ENCODE results near the gene SNX32. TPM values are rescaled to one million over a fixed set of nuclear protein-coding genes. Genes with fewer than 3 reads are reported as not detected.
"Not testable (repeated sequence)": the region's sequence is repeated elsewhere in the genome, so short reads cannot be mapped to it uniquely, and the experiment has no call there.

Gene SNX32
- total and polyA plus RNA-seq, 11 donors, result 0.11 to 0.54 (median 0.37) TPM; not detected in 5

DNA sequence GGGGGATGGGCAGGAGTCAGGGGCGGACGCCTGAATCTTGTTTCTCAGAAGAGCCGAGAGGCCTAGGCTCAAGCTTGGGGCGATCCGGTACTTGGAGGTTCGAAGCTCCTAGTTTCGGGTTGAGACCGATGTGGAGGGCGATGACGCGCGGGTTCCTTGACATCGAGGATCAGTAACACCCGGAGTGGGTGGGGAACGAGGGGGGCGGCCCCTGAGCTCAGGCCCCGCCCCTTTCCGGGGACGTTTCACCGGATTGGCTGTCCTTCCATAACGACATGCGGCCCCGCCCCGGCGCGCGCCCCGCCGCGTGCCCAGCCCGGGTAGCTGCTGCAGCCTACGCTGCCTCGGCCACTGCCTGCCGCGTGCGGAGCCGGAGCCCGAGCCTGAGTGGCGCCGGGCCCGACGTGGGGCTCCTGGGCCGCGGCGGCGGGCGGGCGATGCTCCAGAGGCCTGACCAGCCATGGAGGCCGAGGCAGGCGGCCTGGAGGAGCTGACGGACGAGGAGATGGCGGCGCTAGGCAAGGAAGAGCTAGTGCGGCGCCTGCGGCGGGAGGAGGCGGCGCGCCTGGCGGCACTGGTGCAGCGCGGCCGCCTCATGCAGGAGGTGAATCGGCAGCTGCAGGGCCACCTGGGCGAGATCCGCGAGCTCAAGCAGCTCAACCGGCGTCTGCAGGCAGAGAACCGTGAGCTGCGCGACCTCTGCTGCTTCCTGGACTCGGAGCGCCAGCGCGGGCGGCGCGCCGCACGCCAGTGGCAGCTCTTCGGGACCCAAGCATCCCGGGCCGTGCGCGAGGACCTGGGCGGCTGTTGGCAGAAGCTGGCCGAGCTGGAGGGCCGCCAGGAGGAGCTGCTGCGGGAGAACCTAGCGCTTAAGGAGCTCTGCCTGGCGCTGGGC, 56.8 kb downstream of the SNX32 start, which contains the start of gene CCDC85B:
TSS of gene CCDC85B (plus strand) at position 350 of the 895 bp plus-strand sequence. CDS start at position 461, 111 bp downstream.
- H3K4me3 ChIP-seq, result peak within 1 kb of the TSS; percentile 76 to 98 (median 86)
- no peaks in the 10 kb centered on the region for H3K9me3 ChIP-seq
- H3K36me3 ChIP-seq, result peaks cover 0 to 18% (median 14%) of the 10 kb centered on the region in 9 donors
- peak; percentile 74 to 86 (median 81) for ATAC-seq
- peak; percentile 99 for DNase-seq
- intact Hi-C loops (cut with DNase I), result loop anchor here in 2 of 10 donors (2.0 kb wide), 2 partner anchors 28 to 70 kb away; partner anchors contain the start of genes C11orf68 (in 1 of the 2), DRAP1 (in 1 of the 2) and SART1 (in 1 of the 2)
- 0 to 1% (median 0%) methylated on average over 39 to 94 of the region's 94 CpGs for WGBS, 4 donors
- peaks cover 16 to 72% (median 53%) of the 10 kb centered on the region in 12 donors for H3K4me1 ChIP-seq
- peak within 1 kb of the TSS; percentile 89 to 100 (median 98) for H3K27ac ChIP-seq
- TF ChIP-seq, protein P1, sequence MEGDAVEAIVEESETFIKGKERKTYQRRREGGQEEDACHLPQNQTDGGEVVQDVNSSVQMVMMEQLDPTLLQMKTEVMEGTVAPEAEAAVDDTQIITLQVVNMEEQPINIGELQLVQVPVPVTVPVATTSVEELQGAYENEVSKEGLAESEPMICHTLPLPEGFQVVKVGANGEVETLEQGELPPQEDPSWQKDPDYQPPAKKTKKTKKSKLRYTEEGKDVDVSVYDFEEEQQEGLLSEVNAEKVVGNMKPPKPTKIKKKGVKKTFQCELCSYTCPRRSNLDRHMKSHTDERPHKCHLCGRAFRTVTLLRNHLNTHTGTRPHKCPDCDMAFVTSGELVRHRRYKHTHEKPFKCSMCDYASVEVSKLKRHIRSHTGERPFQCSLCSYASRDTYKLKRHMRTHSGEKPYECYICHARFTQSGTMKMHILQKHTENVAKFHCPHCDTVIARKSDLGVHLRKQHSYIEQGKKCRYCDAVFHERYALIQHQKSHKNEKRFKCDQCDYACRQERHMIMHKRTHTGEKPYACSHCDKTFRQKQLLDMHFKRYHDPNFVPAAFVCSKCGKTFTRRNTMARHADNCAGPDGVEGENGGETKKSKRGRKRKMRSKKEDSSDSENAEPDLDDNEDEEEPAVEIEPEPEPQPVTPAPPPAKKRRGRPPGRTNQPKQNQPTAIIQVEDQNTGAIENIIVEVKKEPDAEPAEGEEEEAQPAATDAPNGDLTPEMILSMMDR (IDR thresholded peaks at IDR 0.05), result peak in 1 of 12 donors; percentile 13
- TF ChIP-seq POLR2A (IDR thresholded peaks at IDR 0.05), result peak; percentile 90 to 99
- no peaks in the 10 kb centered on the region for H3K27me3 ChIP-seq

DNA sequence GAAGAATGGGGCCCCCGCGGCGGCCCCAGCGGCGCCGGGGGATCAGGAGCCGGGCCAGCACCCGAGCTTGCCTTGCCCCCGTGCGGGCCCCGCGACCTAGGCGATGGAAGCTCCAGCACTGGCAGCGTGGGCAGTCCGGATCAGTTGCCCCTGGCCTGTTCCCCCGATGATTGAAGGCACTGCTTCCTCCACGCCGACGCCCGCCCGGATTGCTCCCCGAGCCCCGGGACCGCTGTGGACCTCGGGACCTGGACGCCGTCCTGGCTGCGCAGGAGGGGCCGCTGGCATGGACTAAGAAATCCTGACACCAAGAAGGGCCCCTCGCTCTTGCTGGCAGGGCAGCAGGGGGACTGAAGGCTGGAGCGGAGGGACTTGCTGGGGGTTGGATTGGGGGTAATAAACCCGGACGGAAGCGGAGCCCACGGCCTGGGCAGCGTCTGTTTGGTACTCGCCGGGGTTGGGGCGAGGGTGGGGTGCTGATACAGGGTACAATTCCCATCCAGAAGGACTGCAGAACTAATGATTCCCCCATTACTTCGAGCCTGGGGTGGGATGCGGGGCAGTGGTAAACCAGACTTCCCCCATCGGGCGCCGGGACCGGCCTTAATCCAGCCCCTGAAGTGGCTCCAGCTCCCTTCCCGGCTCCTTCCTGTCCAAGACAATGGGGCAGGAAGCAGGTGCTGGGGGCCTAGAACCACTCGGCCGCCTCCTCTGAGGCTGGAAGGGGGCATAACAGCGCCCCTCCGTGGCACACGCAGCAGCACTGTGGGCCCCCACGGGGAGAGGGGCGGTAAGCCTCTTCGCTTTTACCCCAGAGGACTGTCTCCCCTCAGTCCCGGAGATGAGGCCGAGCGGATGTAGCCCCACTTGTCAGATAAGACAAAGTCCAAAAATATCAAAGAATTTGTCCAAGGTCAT, 57.7 kb downstream of the SNX32 start:
- intact Hi-C loops (cut with DNase I), result loop anchor here in 2 of 10 donors (2.0 kb wide), 2 partner anchors 27 to 69 kb away; partner anchors contain the start of genes C11orf68 (in 1 of the 2), DRAP1 (in 1 of the 2) and SART1 (in 1 of the 2)
- peak in 3 of 4 donors; percentile 1 to 39 (median 2) for ATAC-seq
- Histone ChIP-seq H3K9me3 (no peaks in the 10 kb centered on the region), H3K4me3 (peak overlapping the region; percentile 76 to 98 (median 84)), H3K4me1 (peaks cover 16 to 72% (median 53%) of the 10 kb centered on the region in 12 donors), H3K36me3 (peaks cover 0 to 10% (median 6%) of the 10 kb centered on the region in 9 donors), H3K27ac (peak overlapping the region; percentile 87 to 99 (median 98)), H3K27me3 (no peaks in the 10 kb centered on the region)
- DNase-seq, result peak; percentile 78 to 87 (median 80)
- 1 to 3% (median 2%) methylated on average over 30 to 57 of the region's 57 CpGs for WGBS, 4 donors
- peak in 1 of 2 donors; percentile 46 for TF ChIP-seq POLR2A (IDR thresholded peaks at IDR 0.05)
- TF ChIP-seq, protein P1 (IDR thresholded peaks at IDR 0.05), result peak in 10 of 12 donors; percentile 23 to 67 (median 52)

DNA sequence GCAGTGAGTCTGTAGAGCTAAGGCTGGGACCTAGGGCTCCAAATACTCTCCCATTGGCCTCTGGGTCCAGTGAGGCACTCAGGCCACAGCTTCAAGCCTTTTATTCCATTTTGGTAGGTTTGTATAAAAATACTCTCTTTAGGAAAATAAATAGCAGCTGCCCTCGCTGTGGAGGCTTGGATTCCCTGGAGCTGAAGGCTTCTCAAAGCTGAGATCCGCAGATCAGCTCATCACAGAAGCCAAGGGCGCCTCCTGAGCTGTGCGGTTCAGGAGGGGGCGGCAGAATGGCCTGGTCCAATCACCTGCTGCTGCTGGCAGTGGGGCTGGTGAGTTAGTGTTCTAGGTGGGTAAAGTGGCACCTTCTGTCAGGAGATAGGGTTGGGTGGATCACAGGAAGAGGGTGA, 58.4 kb downstream of the SNX32 start:
- WGBS, 4 donors, result 25 to 61% (median 50%) methylated on average over 5 of the region's 5 CpGs
- Histone ChIP-seq H3K4me3 (peak overlapping the region; percentile 76 to 98 (median 84)), H3K4me1 (peaks cover 16 to 68% (median 49%) of the 10 kb centered on the region in 12 donors), H3K27ac (peak overlapping the region; percentile 87 to 99 (median 98))
- H3K9me3 ChIP-seq; intact Hi-C loops (cut with DNase I); H3K36me3 ChIP-seq; H3K27me3 ChIP-seq; ATAC-seq; DNase-seq: not testable (repeated sequence)

DNA sequence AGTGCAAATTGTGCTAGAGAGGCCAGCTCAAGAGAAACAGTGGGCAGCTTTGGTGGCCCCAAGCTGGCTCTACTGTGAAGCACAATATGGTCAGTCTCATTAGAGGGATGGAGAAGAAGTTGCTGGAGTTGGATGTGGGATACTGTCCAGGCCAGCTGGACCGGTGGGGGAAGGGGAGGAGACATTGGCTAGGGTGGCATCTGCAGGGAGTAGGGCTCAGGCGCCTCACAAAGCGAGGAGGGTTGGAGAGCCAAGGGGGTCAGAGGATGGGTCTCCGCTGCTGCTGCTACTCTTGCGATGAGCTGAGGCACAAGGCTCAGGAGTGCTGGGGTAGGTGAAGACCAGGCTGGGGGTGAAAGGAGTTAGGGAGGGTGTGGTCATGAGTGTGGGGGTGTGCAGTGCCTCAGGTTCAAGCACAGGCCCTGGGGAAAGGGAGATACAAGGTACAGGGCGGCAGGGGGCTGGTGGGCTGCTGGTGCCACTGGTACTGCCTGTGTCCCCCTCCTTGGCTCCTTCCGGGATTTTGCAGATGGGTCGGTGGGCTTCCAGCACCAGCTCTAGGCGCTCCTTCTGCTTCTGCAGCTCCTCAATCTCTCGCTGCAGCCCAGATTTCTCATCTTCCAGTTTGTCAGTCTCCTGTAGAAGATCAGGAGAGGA, 59.0 kb downstream of the SNX32 start:
- Histone ChIP-seq H3K9me3 (no peaks in the 10 kb centered on the region), H3K4me1 (peaks cover 11 to 61% (median 43%) of the 10 kb centered on the region in 12 donors)
- peak in 2 of 5 donors; percentile 35 to 40 for DNase-seq

More for the DNA sequence above, 59.0 kb downstream of the SNX32 start:
- WGBS, 4 donors, result 56 to 69% (median 63%) methylated on average over 10 of the region's 10 CpGs
- Histone ChIP-seq H3K4me3 (peak overlapping the region in 10 of 12 donors; percentile 76 to 98 (median 84)), H3K27ac (peak overlapping the region; percentile 87 to 99 (median 98)), H3K27me3 (no peaks in the 10 kb centered on the region), H3K36me3 (no peaks in the 10 kb centered on the region)
- no peak for TF ChIP-seq POLR2A (IDR thresholded peaks at IDR 0.05)
- TF ChIP-seq, protein P1 (IDR thresholded peaks at IDR 0.05), result no peak
- intact Hi-C loops (cut with DNase I), result no loop called here
- ATAC-seq, result no peak
